ENCODE measurements around the gene GP5. TPM values are rescaled to one million over a fixed set of nuclear protein-coding genes. Genes with fewer than 3 reads are reported as not detected.

Gene GP5
- total RNA-seq, 1 donor from 2014 or later = not detected

GRCh38 chr3:194387926-194388418 lies 11.1 kb downstream of the GP5 start:
- TF ChIP-seq CTCF (IDR thresholded peaks at IDR 0.05) = no peak
- peaks cover 10% of the 10 kb centered on the region for H3K36me3 Mint-ChIP-seq (ENCODE audit: low read depth)
- H3K27ac Mint-ChIP-seq (ENCODE audit: unreplicated experiment) = no peak overlapping the region
- H3K4me1 Mint-ChIP-seq (ENCODE audit: low read depth) = no peaks in the 10 kb centered on the region
- no peak overlapping the region for H3K4me3 Mint-ChIP-seq (ENCODE audit: unreplicated experiment)
- peaks cover 21% of the 10 kb centered on the region for H3K9me3 Mint-ChIP-seq (ENCODE audit: low read depth)
- no peak for DNase-seq (ENCODE audit: low spot score)
- peaks cover 37% of the 10 kb centered on the region for H3K27me3 Mint-ChIP-seq (ENCODE audit: low read depth)

GRCh38 chr3:194387276-194387675 lies 11.8 kb downstream of the GP5 start:
- Mint-ChIP-seq H3K36me3 (ENCODE audit: low read depth) (peaks cover 10% of the 10 kb centered on the region), H3K27ac (ENCODE audit: unreplicated experiment) (no peak overlapping the region), H3K27me3 (ENCODE audit: low read depth) (peaks cover 41% of the 10 kb centered on the region), H3K9me3 (ENCODE audit: low read depth) (peaks cover 21% of the 10 kb centered on the region), H3K4me1 (ENCODE audit: low read depth) (no peaks in the 10 kb centered on the region), H3K4me3 (ENCODE audit: unreplicated experiment) (no peak overlapping the region)
- DNase-seq (ENCODE audit: low spot score) = no peak
- no peak for TF ChIP-seq CTCF (IDR thresholded peaks at IDR 0.05)

GRCh38 chr3:194386648-194387047 lies 12.4 kb downstream of the GP5 start:
- no peak overlapping the region for H3K27ac Mint-ChIP-seq (ENCODE audit: unreplicated experiment)
- no peak for DNase-seq (ENCODE audit: low spot score)
- H3K4me3 Mint-ChIP-seq (ENCODE audit: unreplicated experiment) = no peak overlapping the region
- peaks cover 10% of the 10 kb centered on the region for H3K36me3 Mint-ChIP-seq (ENCODE audit: low read depth)
- H3K27me3 Mint-ChIP-seq (ENCODE audit: low read depth) = peaks cover 41% of the 10 kb centered on the region
- H3K9me3 Mint-ChIP-seq (ENCODE audit: low read depth) = peaks cover 21% of the 10 kb centered on the region
- H3K4me1 Mint-ChIP-seq (ENCODE audit: low read depth) = no peaks in the 10 kb centered on the region
- TF ChIP-seq CTCF (IDR thresholded peaks at IDR 0.05) = no peak

GRCh38 chr3:194386066-194386465 lies 13.0 kb downstream of the GP5 start:
- Mint-ChIP-seq H3K36me3 (ENCODE audit: low read depth) (peaks cover 10% of the 10 kb centered on the region), H3K27me3 (ENCODE audit: low read depth) (peaks cover 41% of the 10 kb centered on the region), H3K27ac (ENCODE audit: unreplicated experiment) (no peak overlapping the region), H3K4me3 (ENCODE audit: unreplicated experiment) (no peak overlapping the region), H3K9me3 (ENCODE audit: low read depth) (peaks cover 17% of the 10 kb centered on the region), H3K4me1 (ENCODE audit: low read depth) (peaks cover 3% of the 10 kb centered on the region)
- TF ChIP-seq CTCF (IDR thresholded peaks at IDR 0.05) = no peak
- DNase-seq (ENCODE audit: low spot score) = no peak

- no peak for TF ChIP-seq CTCF (IDR thresholded peaks at IDR 0.05)
- Mint-ChIP-seq H3K36me3 (ENCODE audit: low read depth) (no peaks in the 10 kb centered on the region), H3K4me3 (ENCODE audit: unreplicated experiment) (no peak overlapping the region), H3K4me1 (ENCODE audit: low read depth) (peaks cover 3% of the 10 kb centered on the region), H3K27ac (ENCODE audit: unreplicated experiment) (no peak overlapping the region), H3K9me3 (ENCODE audit: low read depth) (peaks cover 3% of the 10 kb centered on the region), H3K27me3 (ENCODE audit: low read depth) (peaks cover 40% of the 10 kb centered on the region)
- no peak for DNase-seq (ENCODE audit: low spot score)
These were observed 14.5 kb downstream of the GP5 start for GRCh38 chr3:194384569-194385001.
